Measurements from ENCODE around the gene MPC2.
A peak's percentile ranks its signal among the peaks of the same experiment; 100 is the strongest.
"Not testable (repeated sequence)": the region's sequence is repeated elsewhere in the genome, so short reads cannot be mapped to it uniquely, and the experiment has no call there.

MPC2 gene

DNA sequence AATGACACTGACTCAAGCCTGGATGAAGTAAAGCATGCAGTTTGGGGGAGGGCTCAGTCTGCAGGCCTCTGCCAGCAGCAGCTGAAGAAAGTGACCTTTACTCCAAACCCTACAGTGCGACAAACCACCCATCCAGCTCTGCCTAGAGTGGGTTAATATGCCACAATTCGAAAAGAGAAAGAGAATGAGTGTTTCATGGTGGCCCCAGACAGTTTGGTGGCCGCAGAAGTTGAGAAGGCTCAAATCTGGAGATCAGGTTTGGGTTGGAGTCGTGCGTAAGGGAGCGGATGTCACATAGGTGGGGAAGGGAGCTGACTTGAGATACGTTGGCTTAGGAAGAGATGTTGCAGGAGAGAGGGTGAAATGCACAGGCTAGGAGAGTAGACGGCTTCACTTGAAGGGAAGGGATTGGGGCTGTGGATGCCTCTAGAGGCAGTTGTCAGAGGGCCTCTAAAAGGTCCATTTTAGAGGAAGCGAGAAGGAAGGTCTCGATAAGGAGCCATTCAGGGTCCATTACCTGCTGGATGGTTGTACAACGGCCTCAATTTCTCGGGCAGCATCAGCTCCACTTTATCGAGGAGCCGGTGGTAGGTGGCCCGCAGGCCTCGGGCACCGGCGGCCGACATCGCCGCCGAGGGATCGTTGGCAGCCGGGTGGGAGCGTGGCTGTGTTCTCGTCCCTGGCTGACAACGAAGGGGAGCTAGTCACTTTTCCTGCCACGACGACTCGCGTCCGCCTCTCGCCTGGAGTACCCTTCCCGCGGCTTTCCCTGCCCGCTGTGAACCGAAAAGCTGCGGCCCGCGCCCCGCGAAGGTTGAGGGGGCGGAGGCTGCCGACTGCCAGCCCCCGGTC is 1.4 kb downstream of the MPC2 start:
- peak in 21 of 58 donors; percentile 2 to 73 (median 51) for DNase-seq

DNA sequence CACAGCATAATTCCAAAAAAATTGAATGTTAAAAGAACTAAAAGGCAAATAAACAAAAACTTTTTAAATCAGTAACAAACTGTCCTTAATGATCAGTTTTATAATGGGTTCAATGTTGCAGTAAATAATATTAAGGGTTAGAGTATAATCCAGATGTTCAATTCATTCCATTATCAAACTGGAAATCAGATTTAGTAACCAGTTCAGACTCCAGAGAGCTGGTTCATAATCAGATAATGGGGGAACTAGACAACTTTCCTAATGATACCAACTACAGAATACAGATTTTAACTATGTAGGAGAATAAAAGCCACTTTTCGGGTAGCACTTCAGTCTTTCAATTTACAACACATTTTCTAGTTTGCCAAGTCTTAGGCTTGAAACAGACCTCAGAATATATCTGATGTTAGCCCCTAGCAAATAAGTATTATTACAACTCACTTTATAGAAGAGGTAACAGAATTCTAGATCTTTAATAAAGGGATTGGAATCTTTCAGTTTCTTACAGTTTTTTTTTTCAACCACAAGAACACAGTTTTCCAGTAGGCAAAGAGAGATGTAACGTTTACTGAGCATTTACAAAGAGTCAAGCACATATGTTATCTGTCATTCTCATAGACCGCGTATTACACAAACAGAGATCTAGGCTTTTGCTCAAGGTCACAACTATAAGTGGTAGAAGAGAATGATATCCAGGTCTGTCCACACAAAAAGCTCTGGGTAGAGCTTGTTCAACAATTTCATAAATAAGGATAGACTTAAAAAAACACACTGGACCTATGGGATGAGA is 2.3 kb downstream of the MPC2 start:
- no peak for DNase-seq

DNA sequence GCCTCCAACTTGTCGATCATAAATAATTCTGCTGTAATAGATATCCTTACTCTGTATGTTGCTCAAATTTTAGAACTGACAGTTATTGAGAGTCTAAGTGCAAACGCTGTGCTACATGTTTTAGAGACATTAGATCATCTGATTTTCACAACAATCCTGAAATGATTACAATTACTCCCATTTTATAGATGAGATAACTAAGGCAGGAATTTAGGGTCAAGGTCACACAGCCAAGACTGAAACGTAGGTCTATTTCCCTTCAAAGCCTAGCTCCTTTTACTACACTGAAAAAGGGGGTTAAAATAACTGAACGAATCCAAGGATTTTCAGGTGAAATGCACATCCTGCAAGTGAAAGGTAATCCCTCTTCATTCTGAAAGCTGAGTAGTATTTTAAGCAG is 3.1 kb downstream of the MPC2 start:
- no peak for DNase-seq

DNA sequence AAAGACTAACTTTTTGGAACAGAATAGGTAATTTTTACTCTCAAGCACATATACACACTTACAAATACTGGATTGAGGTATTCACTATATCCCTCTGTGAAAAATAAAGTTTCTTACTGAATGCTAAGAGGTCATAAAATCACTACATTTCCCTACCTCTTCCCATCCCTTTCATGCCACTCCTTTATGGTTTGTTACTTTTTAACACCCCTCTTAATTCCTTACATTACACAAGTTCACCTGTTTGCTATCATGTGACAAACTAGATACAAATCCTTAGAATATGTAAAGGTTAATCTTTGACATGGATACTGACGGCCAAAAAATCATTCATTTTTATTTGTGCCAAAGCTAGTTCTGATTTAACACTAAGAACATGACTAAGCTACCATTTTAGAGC is 7.1 kb downstream of the MPC2 start:
- DNase-seq, result no peak

DNA sequence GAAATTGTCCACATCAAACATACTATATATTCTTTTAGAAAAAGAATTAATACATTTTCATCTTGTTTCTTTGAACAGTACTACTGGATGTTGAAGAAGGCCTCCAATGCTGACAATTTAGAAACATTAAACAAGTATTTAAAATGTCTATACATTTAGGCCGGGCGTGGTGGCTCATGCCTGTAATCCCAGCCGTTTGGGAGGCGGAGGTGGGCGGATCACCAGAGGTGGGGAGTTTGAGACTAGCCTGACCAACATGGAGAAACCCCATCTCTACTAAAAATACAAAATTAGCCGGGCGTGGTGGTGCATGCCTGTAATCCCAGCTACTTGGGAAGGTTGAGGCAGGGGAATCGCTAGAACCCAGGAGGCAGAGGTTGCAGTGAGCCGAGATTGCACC is 8.0 kb downstream of the MPC2 start:
- DNase-seq, result not testable (repeated sequence)

DNA sequence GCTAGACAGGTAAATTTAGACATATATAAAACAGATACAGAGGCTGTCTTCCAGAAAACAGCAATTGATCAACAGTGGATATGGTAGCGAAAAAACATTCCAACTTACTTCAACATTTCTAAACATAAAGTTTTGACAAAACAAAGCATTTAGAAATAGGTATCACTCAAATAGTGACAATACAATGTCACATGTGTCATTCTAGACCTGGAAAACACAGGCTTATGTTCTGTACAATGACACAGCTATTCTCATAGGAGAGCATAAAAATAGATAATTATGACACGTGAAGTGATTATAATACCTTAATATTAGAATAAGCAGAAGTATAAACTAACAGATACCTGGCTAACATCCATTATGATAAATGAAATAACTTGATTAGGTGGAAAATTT is 8.4 kb downstream of the MPC2 start:
- DNase-seq, result no peak

DNA sequence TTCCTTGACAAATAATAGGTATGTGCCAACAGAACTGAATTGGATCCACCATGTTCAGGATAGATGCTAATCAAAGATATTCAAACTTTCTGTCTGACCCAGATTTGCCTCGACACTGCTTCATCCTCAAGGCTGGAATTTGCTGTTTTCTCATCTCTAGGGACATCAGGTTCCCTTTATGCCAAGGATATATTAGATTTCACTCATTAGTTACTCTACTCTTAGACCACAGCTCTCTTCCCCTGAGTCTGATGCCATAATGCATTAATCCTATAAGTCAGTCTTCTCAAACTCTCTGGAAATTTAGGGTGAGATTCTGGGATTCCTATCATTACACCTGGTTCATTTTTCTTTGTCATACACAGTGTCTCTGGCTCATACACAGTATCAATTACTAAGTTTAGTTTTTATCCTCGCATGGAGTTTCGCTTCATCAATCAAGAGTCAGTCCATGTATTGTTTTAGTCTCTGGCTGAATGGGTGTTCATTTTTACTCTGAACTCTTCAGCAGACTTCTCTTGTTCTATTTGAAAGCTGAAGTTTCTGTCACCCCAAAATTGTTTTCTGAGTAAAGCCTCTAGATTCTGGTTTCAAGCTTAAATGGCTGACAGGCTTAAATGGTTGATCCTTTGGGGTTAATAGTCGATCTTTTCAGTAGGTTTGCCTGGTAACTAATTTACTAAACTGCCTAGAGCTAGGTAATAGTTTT is 9.7 kb downstream of the MPC2 start:
- DNase-seq, result no peak

DNA sequence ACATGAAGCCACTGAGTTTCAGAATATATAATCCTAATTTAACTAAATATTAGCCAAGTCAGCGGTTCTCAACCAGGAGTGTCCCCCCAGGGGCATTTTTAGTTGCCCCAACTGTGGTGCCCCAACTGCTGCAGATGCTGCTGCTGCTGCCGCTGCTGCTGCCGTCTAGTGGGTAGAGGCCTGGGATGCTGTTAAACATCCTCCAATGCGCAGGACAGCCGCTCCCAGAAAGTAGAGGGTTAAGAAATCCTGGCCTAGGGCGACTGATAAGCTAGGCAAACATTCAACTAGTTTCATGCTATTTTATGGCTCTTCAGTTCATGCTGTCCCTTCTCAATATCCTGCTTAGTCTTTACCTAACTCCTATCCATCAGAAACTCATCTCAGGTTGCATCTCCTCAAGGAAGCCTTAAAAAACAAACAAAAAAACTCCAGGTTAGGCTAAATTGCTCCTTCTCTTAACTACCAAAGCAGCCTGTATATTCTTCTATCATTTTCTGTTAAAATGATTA is 10.3 kb downstream of the MPC2 start:
- no peak for DNase-seq

DNA sequence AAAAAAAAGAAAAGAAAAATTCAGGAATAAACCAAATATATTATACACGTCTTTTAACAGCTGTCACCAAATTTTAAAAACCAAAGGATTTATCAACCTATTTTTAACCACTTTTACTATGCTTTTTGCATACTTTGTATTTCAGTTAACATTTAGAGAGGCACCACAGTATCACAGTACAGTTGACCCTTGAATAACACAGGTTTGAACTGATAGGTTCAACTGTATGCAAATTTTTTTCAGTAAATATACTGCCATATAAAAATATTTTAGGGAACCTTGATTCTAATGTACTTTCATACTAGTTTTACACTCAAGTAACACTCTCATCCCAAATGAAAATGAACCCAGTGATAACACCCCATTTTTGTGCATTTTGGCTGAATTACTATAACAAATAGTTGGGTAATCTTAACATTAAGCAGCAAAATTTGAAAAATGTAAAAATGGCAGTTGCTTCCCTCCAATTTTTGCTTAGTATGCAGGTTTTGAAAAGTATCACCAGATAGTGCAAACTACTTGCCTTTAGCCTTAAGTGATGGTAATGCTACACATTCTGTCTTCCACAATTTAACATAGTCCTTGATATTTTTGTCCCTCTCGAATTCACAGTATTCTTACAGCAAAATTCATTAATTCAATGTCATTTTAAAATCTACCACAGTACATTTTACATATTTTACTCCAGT is 12.2 kb downstream of the MPC2 start:
- no peak for DNase-seq

DNA sequence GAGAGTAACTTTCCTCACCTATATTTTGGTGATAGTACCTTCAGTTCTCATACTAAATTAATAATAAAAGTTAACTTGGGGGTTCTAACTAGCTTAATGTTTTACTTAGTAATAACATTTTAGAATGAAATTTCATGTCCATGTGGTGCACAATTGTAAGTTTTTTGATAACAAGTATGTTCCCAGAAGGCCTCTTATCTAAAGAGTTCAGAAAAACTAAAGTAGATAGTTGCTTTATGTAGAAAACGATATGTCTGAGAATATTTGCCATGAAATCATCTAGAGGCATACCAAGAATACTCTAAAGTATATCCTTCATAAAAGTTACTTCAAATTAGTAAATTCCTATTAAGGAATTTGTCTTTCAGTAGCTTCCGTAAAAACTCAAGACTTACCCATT is 12.8 kb downstream of the MPC2 start:
- no peak for DNase-seq

DNA sequence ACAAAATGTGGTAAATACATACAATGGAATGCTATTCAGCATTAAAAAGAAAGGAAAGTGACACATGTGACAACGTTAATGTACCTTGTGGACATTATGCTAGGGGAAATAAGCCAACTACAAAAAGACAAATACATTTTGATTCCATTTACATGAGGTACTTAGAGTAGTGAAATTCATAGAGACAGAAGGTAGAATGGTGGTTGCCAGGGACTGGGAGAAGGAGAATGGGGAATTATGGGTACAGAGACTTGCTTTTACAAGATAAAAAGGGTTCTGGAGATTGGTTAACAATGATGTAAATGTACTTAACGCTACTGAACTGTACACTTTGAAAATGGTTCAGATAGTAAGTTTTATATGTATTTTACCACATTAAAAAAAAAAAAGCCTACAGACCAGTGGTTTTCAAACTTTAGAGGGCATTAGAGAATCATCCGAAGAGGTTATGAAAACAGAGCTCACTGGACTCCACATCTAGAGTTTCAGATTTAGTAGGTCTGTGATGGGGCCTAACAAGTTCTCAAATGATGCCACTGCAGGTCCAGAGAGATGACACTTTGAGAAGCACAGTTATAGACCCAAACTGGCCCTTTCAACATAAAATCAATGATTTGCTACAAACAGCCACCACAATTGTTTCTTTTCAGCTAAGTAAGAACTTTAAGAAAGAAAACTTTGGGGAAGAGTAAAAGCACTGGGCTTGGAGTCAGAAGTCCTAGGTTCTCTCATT is 13.4 kb downstream of the MPC2 start:
- DNase-seq, result no peak

DNA sequence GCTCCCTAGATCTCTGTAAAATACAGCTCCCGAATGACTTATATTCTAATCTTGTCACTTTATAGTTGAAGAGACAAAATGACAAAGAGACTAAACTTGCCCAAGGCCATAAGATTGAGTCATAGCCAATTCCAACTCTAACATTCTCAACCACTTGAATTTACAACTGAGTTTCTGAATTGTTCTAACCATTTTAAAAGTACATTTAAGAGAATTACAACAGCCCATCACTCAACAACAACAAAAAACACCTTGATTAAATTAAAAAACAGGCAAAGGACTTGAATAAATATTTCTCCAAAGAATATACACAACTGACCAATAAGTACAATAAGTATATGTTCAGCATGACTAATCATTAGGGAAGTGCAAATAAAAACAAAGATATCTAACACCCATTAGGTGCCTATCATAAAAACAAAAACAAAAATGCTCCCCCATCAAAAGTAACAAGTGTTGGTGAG is 14.2 kb downstream of the MPC2 start:
- DNase-seq, result no peak

DNA sequence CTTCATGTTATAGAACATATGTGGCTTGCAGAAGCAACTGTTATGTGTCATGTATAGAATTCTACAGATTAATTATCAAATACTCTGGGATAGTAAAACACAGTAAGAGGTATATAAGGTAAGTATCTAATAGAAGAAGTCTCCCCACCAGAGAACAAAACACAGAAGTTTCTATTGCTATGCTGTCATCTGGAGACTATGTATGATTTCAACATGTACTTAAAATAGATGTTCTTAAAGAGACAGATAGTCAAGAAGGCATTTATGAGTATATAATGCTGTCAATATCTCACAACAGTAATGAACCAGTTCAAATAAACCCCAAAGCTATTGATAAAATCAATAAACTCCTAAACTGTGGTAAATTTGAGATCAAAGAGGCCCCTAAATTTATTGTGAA is 14.8 kb downstream of the MPC2 start:
- no peak for DNase-seq

DNA sequence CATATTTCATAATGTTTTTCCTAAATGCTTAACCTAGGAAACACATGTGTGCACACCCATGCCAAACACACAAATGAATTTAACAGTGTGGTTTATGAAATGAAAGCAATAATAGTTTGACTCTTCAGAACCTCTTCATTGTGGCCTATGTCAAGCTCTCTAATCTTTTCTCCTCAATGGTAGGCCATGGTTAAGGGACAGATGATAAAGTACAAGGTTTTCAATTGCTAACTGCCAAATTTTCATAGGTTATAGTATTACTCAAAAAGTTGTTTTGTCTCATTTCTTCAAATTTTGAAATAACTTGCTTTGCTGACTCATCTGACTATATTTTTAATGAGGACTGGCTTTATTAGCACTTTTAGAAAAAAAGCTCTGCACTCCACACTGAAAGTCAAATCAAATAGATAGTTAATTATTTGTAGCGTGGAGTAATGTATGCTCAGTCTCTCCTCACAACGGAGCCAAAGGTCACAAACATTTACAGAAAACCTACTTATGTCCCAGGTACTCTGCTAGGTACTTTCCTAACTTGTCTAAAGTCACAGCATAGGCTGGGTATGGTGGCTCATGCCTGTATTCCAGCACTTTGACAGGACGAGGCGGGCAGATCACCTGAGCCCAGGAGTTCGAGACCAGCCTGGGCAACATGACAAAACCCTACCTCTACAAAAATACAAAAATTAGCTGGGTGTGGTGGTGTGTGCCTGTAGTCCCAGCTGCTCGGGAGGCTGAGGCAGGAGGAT is 19.9 kb downstream of the MPC2 start:
- DNase-seq, result no peak

DNA sequence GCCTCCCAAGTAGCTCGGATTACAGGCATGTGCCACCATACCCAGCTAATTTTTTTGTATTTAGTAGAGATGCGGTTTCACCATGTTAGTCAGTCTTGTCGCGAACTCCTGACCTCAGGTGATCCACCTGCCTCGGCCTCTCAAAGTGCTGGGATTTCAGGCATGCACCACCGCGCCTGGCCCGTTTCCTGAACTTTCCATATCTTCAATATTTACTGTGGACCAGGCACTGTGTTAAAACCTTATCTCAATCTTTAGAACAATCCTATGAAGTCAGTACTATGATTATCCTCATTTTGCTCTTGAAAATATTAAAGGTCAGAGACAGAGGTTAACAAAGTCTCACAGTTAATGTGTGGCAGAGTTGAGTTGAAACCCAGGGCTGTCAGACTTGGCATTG is 21.3 kb downstream of the MPC2 start:
- DNase-seq, result no peak

DNA sequence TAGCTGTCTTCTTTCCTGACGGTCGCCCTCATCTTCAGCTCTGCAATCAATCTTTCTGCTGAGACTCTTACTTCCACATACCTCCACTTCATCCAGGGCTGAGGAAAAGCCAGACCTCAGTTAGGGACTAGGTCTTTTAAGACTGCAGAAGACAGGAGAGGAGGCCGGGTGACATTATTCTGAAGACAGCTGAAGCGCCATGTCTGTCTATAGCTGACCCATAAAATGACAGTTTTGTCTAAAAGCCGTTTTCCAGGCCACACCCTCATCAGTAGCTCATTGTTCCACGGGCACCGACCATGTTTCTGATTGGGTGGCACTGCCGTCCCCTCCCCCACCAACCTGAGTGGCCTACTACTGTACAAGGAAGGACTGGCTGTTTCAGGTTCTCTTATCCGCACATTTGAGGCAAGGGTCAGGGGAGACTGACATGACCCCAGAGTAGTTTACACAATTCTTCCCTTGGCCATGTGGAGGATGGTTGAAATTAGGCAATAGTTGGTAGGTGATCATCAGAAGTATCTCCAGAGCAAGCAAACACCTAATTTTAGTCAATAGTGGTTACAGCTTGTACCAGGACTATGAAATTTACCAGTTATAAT is 22.9 kb downstream of the MPC2 start, which contains the start of gene ADCY10:
Gene ADCY10, minus strand, starts transcription at position 240 of the 602 bp plus-strand sequence. CDS start 8,994 bp downstream, outside the sequence.
- DNase-seq, result peak in 1 of 58 donors; percentile 2

DNA sequence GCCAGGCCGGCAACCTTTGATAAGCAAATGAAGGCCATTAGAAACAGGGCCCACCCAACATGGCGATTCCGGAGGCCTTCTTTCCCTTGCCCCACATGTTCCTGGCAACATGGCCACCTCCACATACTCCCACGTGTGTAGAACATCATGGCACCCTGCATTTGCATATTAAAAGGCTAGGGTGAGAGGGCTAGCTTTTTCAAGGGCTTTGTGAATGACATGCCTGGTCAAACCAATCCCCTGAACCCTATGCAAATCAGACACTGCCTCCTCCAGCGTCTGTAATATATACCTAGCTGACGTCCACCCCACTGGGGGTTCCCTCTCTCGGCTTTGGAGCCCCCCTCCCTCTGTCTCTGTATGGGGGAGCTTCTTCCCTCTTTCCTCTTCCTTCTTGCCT is 24.6 kb downstream of the MPC2 start:
- DNase-seq, result no peak

DNA sequence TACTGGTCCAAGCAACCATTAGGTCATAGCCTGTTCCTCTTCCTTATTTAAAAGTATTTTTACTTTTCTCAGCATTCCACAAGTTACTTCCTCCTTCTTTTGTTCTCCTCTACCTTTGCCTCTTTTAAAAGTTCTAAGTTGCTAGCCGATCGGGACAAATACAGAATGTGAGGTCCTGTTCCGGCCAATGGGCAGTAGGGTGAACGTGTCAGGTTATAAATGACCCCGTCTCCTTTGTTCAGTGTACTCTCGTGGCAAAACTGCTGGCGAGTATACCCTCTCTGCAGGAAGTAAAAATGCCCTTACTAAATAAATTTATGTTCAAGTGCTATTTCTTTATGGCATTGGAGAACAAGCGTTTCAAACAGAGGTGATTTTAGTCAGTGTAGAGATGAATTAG is 25.5 kb downstream of the MPC2 start:
- no peak for DNase-seq

DNA sequence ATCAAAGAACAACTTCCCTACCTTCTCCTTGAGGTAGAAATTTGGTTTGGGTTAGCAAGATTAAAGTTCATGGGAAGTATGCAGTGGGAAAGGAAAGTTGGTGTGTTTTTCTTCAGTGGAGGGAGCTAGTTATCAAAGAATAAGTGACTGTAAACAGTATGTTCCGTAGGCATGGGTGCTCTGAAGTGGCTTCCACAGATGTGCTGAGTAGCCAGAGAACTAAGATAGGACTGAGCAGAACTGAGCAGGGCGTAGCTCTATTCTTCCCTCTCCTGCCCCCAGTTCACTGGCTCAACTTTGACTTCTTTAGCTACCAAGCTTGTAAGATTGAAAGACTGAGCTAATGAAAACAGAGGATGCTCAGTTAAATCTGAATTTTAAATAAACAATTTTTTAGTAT is 26.3 kb downstream of the MPC2 start:
- no peak for DNase-seq

Measured in anterior cingulate cortex (tissue), 58 donors.